GM11168 (cell line): ENCODE measurements around the gene ARHGAP21.
"Not testable (repeated sequence)": the region's sequence is repeated elsewhere in the genome, so short reads cannot be mapped to it uniquely, and the experiment has no call there.

Experiments used
- in situ Hi-C: fragments of 300-500 bp; cut with MboI; formaldehyde crosslinking; loops from one replicate; pipeline ENCODE4 v1.12.0; 2022; ENCODE audit warnings: low sequenced_read_pairs; ENCODE audit not compliant: unreplicated experiment

Gene ARHGAP21

GRCh38 chr10:24645022-24645421 lies 78.7 kb downstream of the ARHGAP21 start:
- in situ Hi-C loops = loop anchor here (25.0 kb wide), 2 partner anchors 317 to 442 kb away; partner anchors contain the start of gene PRTFDC1

GRCh38 chr10:24643679-24644209 lies 79.9 kb downstream of the ARHGAP21 start:
- in situ Hi-C loops = loop anchor here (25.0 kb wide), 2 partner anchors 319 to 444 kb away; partner anchors contain the start of gene PRTFDC1

GRCh38 chr10:24642921-24643678 lies 80.6 kb downstream of the ARHGAP21 start:
- in situ Hi-C loops = loop anchor here (25.0 kb wide), 2 partner anchors 319 to 444 kb away; partner anchors contain the start of gene PRTFDC1

- in situ Hi-C loops = loop anchor here (25.0 kb wide), 2 partner anchors 323 to 448 kb away; partner anchors contain the start of gene PRTFDC1
These were observed 84.6 kb downstream of the ARHGAP21 start for GRCh38 chr10:24639124-24639523.

- in situ Hi-C loops = loop anchor here (25.0 kb wide), 2 partner anchors 337 to 462 kb away; partner anchors contain the start of gene PRTFDC1
These were observed 97.9 kb downstream of the ARHGAP21 start for GRCh38 chr10:24625778-24626177.

GRCh38 chr10:24623383-24623782 lies 100.3 kb downstream of the ARHGAP21 start:
- in situ Hi-C loops = no loop called here

- in situ Hi-C loops = no loop called here
These were observed 100.8 kb downstream of the ARHGAP21 start for GRCh38 chr10:24622781-24623301.

GRCh38 chr10:24621035-24621795 lies 102.5 kb downstream of the ARHGAP21 start:
- in situ Hi-C loops = not testable (repeated sequence)

GRCh38 chr10:24619994-24620310 lies 103.7 kb downstream of the ARHGAP21 start:
- in situ Hi-C loops = not testable (repeated sequence)

GRCh38 chr10:24619291-24619993 lies 104.2 kb downstream of the ARHGAP21 start:
- in situ Hi-C loops = not testable (repeated sequence)

- in situ Hi-C loops = no loop called here
These were observed 105.3 kb downstream of the ARHGAP21 start for GRCh38 chr10:24618401-24618800.

- in situ Hi-C loops = no loop called here
These were observed 105.8 kb downstream of the ARHGAP21 start for GRCh38 chr10:24617771-24618396.

- in situ Hi-C loops = no loop called here
These were observed 107.2 kb downstream of the ARHGAP21 start for GRCh38 chr10:24616536-24616935.

GRCh38 chr10:24606021-24606420 lies 117.7 kb downstream of the ARHGAP21 start:
- in situ Hi-C loops = no loop called here

GRCh38 chr10:24605141-24605540 lies 118.5 kb downstream of the ARHGAP21 start:
- in situ Hi-C loops = no loop called here

- in situ Hi-C loops = no loop called here
These were observed 120.4 kb downstream of the ARHGAP21 start for GRCh38 chr10:24603333-24603732.

GRCh38 chr10:24597961-24598360 lies 125.7 kb downstream of the ARHGAP21 start:
- in situ Hi-C loops = no loop called here

- in situ Hi-C loops = no loop called here
These were observed 126.3 kb downstream of the ARHGAP21 start for GRCh38 chr10:24597426-24597825.

- in situ Hi-C loops = no loop called here
These were observed 127.3 kb downstream of the ARHGAP21 start for GRCh38 chr10:24596217-24596930.
